NOMO-1 treated with dmso at 0.1 percent for 144 hours (cell line): Measurements from ENCODE around the gene CRIP2.

ENCODE experiments used
- DNase-seq: peaks from one replicate; lab custom pipeline; 2025; ENCODE audit not compliant: unreplicated experiment; lab: John Stamatoyannopoulos, UW

CRIP2 gene

GRCh38 chr14:105487449-105487985 is 12.9 kb downstream of the CRIP2 start:
- DNase-seq, result peak; percentile 55

DNA sequence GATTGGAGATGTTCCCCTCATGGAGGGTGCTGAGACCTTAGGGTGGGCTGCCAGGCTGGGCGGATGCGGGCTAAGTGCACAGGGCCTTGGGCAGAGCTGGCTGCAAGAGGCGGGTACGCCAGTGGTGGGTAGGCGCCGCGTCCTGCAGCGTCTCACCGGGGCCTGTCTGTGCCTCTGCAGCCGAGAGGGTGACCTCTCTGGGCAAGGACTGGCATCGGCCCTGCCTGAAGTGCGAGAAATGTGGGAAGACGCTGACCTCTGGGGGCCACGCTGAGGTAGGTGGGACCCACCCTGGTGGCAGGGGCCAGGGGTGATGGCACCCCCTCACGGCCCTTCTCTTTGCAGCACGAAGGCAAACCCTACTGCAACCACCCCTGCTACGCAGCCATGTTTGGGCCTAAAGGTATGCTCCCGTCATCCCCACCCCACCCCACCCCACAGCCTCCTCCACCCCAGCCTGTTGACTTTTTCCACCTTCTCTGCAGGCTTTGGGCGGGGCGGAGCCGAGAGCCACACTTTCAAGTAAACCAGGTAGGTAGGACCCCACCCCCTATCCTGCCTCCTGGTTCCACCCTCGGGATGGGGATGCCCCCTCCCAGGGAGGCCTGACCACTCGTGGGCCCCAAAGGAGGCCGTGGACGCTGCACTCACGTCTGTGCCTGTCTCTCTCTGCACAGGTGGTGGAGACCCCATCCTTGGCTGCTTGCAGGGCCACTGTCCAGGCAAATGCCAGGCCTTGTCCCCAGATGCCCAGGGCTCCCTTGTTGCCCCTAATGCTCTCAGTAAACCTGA is 13.6 kb downstream of the CRIP2 start:
- DNase-seq, result no peak

DNA sequence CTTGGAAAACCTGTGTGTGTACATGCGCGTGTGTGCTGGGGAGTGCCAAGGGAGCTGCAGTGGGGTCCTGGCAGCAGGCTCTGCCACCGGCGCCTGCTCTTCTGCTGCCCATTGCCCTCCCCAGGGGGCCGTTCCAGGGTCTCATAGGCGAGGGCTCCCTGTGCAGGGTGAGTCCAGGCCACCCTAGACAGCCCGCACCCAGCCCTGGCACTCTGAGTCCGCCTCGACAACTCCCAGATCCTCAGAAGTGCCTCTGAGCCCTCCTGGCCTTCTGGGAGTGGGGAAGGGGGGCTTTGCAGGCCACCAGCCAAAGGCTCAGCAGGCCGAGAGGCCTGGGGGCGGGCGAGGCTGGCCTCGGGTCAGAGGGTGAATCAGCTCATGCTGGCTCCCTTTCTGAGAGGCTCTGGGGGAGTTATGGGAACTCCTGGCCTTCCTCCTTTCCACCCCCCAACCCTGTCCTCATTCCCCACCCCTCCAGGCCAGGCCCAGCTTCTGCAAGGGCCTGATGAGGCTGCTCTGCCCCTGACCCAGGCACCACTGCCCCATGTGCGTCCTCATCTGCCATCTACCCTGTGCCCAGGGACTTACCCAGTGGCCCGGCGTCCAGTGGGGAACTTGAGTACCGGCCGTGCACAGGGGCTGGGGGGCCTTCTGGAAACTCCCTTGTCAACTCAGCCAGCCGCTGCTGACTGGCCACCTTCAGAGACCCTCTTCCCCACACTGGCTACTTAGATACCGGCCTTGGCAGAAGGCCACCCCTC is 14.3 kb downstream of the CRIP2 start:
- no peak for DNase-seq

DNA sequence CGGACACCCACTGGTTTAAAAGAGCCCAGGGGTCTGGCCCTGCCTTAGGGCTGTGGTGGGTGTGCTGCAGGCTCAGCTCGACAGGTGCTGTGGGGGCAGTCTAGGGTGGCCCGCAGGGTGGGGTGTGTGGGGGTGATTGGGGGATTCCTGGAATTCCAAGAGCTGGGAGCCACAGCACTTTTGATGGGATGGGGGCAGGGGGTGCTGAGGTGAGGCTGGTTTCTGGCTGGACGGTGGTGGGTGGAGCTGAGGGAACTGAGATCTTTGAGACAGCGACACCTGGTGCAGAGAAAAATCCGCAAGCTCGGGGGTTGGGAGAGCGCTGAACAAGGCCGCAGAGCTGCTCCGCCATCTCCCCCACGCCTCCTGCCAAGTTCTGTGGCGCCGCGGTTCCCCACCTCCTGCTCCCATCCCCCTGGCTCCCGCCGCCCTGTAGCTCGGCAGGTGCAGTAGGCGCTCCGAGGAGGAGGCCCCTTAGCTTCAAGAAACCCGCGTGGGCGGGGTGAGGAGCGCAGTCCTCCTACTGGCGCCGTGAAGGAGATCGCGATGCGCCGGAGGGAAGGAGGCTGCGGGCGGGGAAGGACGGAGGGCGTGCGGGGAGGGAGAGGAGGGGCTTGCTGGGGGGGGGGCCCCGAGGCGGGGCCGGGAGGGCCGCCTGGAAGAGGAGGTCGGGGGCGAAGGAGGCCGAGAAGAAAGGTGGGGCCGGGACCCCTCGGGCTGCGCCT is 15.1 kb downstream of the CRIP2 start:
- DNase-seq, result peak; percentile 86

GRCh38 chr14:105490267-105490571 is 15.6 kb downstream of the CRIP2 start:
- no peak for DNase-seq

- DNase-seq, result peak; percentile 100
These were observed 16.1 kb downstream of the CRIP2 start, which contains the start of gene TEDC1 for GRCh38 chr14:105490572-105491365. Gene TEDC1, plus strand, starts transcription at chr14:105491246. Its CDS starts 130 bp downstream, at chr14:105491376.

DNA sequence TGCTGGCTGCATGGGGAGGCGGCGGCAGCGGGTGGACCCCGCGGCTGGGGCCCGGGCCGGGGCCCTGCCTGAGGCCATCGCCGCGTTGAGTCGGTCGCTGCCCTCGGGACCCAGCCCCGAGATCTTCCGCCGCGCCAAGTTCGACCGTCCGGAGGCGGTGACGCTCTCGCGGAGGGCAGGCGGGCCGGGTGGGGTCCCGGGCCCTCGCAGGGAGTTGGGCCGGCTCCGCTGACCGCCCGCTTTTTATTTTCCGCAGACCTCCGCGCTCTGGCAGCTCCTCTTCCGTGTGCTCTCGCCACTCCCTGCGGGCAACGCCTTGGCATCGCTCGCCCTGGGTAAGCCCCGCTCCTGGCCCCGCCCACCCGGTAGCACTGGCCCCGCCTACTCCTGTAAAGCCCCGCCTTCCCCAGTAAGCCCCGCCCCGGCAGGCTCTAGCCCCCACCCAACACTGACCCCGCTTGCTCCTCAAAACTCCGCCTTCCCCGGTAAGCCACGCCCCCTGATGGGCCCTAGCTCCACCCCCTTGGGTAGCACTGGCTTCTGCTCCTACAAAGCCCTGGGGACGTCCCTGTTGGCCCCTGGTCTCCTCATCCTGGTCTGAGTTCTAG is 16.8 kb downstream of the CRIP2 start:
- peak; percentile 57 for DNase-seq

- DNase-seq, result no peak
These were observed 17.7 kb downstream of the CRIP2 start for GRCh38 chr14:105492031-105492970.

DNA sequence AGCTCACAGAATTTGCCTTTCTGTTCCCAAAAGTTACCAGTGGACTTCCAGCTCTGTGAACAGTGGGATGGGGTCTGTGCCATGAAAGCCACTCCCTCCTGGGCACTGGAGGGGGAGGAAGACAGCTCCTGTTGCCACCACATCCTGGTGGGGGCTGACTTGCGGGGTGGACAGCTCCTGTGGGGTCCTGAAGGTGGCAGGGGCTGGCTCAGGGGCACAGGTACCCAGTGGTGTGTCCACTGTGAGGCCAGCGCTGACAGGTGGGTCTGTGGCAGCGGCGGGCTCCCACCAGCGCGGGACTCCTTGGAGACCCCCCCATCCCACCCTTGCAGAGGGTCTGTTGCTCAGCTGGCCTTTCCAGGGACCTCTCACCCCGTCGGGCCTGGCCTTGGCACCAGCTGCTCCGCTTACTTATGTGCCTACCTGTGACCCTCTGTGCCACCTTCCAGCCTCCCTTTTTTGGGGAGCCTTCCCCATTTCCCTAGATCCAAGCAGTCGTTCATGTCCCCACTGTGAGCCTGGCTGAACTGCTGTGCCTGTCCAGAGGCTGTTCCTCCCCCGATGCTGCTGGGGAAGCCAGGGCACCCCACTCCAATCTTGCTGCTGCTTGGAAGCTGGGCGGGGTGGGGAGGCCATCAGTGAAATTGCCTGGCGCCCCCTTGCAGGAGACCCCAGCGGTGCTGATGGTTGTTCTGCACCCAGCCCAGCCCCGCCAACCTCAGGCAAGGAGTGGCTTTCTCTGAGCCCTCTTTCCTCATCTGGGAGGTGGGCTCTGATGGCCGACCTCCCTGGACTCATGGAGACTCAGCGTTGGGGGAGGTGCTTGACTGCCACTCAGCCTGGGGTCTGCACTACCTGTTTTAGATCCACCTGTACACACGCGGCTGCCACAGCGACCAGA is 18.6 kb downstream of the CRIP2 start:
- DNase-seq, result no peak

DNA sequence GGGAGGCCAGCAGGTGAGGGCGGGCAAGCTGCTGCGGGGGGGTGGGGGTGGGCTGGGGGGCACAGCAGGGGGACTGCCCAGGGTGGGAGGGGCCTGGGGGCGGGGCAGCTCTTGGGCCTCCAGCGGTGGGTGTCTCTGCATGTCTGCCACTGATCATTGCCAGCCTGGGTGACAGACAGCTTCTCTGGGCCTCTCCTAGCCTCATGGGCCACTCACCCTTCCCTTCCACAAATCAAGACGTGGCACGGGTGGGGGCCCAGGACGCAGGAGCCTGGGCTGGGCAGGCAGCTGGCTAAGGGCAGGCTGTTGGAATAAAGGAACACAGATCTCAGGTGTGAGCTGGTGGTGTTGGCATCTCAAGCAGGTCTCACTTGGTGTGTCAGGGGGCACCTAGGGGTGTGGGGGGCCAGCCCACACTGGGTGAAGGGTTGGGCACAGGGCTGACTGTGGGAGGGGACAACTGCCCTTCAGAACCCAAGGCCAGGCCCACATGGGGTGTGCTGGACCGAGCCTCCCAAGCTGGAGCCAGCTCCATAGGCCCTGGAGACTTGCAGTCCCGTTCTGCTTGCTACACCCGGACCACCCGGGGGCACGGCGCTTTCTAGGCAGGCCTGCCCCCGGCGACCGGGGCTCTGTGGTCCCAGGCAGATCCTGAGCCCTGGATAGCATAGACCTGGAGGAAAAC is 19.4 kb downstream of the CRIP2 start:
- DNase-seq, result no peak

- DNase-seq, result no peak
These were observed 19.9 kb downstream of the CRIP2 start for GRCh38 chr14:105494606-105494929.

DNA sequence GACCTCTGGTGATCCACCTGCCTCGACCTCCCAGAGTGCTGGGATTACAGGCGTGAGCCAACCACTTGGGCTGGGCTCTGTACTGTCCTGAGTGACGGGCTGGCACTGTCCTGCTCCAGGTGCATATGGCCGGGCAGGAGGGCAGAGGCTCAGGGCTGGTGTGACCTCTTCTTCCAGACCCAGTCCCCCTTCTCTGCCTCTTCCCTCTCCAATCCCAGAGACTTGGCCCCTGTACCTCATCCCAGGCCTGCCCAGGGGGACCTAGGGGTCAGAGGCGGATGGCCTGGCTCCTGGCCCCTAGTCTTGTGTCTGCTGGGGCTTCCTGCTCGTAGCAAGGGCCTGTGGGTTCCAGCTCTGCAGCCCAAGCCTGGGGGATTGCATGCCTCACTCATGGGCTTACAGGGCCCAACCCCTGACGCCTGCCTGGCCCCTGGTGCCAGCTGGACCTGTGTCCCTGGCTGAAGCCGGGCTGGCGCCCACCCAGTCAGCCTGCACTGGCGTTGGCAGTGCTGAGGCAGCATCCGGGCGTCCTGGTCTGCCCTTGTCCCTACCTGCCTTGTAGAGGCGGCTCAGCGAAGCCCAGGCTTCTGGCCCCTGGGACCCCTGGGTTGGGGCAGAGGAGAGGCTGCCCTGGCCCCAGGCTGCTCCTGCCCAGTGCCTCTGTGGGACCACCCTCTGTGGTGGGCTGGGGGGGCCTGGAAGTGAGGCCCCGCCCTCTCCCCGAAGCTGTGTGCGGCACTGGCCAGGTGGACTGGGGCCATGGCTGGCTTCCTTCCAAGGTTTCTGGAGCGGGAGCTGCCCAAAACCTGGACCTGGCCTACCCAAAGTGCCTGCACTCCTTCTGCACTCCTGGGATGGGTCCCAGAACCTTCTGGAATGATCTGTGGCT is 20.7 kb downstream of the CRIP2 start:
- no peak for DNase-seq

GRCh38 chr14:105495990-105496830 is 21.6 kb downstream of the CRIP2 start:
- no peak for DNase-seq

GRCh38 chr14:105496831-105497591 is 22.4 kb downstream of the CRIP2 start:
- DNase-seq, result no peak
